GM12891 (cell line): ENCODE data around the gene ZDHHC19.
"Not testable (repeated sequence)": the region's sequence is repeated elsewhere in the genome, so short reads cannot be mapped to it uniquely, and the experiment has no call there.

ENCODE experiments used
- DNase-seq: peaks from one replicate; pipeline ENCODE4 v3.0.0; 2011; ENCODE audit warnings: low spot score; ENCODE audit not compliant: insufficient read length
- FAIRE-seq: peaks from 2 replicates; lab custom pipeline; 2011; peaks lifted over from hg19 to GRCh38; lab: Jason Lieb, UNC
- PAX5 ChIP-seq: IDR thresholded peaks from 2 replicates; pipeline ENCODE4 v1.6.1; 2011; ENCODE audit warnings: low read length, moderate library complexity, mild to moderate bottlenecking; ENCODE audit not compliant: insufficient read depth, severe bottlenecking
- POLR2A ChIP-seq: IDR thresholded peaks from 2 replicates; pipeline ENCODE4 v1.6.1; 2011; ENCODE audit warnings: low read depth, low read length, control low read depth
- POLR2AphosphoS5 ChIP-seq: IDR thresholded peaks from 2 replicates; pipeline ENCODE4 v1.6.1; 2011; ENCODE audit warnings: low read depth, low read length, control low read depth
- POU2F2 ChIP-seq: IDR thresholded peaks from 2 replicates; pipeline ENCODE4 v1.6.1; 2011; ENCODE audit warnings: low read depth, mild to moderate bottlenecking, control low read depth, low read length, moderate library complexity
- SPI1 ChIP-seq: IDR thresholded peaks from 2 replicates; pipeline ENCODE4 v1.6.1; 2011; ENCODE audit warnings: low read depth, low read length, control low read depth
- TAF1 ChIP-seq: IDR thresholded peaks from 2 replicates; pipeline ENCODE4 v1.6.1; 2011; ENCODE audit warnings: low read depth, low read length, control low read depth

ZDHHC19 gene

GRCh38 chr3:196216681-196217211 is 5.5 kb upstream of the ZDHHC19 start:
- DNase-seq = no peak
- FAIRE-seq = no peak
- TF ChIP-seq TAF1 (no peak), POLR2AphosphoS5 (no peak), SPI1 (no peak), POU2F2 (no peak), POLR2A (no peak), PAX5 (no peak)

GRCh38 chr3:196216089-196216564 is 4.9 kb upstream of the ZDHHC19 start, which contains the start of gene SLC51A:
Gene SLC51A (plus strand): TSS chr3:196216534. CDS start chr3:196216713, 179 bp downstream.
- TF ChIP-seq POLR2A (no peak), TAF1 (no peak), POU2F2 (no peak)
- FAIRE-seq = no peak

GRCh38 chr3:196215493-196216020 is 4.4 kb upstream of the ZDHHC19 start:
- no peak for FAIRE-seq
- TF ChIP-seq PAX5 (no peak), POU2F2 (no peak), SPI1 (no peak), TAF1 (no peak), POLR2A (no peak), POLR2AphosphoS5 (no peak)

More at GRCh38 chr3:196216089-196216564, 4.9 kb upstream of the ZDHHC19 start, which contains the start of gene SLC51A:
- no peak for DNase-seq

GRCh38 chr3:196214783-196215441 is 3.7 kb upstream of the ZDHHC19 start:
- DNase-seq (no peak), FAIRE-seq (no peak)
- TF ChIP-seq POLR2AphosphoS5 (no peak), TAF1 (no peak), POLR2A (no peak), PAX5 (no peak), POU2F2 (no peak), SPI1 (no peak)

More at GRCh38 chr3:196215493-196216020, 4.4 kb upstream of the ZDHHC19 start:
- DNase-seq = no peak

- not testable (repeated sequence) for FAIRE-seq, DNase-seq
Observed at GRCh38 chr3:196209944-196210672, 1.1 kb downstream of the ZDHHC19 start.

GRCh38 chr3:196208942-196209695 is 2.1 kb downstream of the ZDHHC19 start:
- DNase-seq (no peak), FAIRE-seq (no peak)
- no peak for TF ChIP-seq TAF1
- no peak for TF ChIP-seq POU2F2
- TF ChIP-seq POLR2AphosphoS5 = no peak
- TF ChIP-seq PAX5 = no peak
- TF ChIP-seq SPI1 = no peak
- TF ChIP-seq POLR2A = no peak

GRCh38 chr3:196207833-196208607 is 3.2 kb downstream of the ZDHHC19 start:
- no peak for TF ChIP-seq POU2F2
- no peak for TF ChIP-seq SPI1
- no peak for TF ChIP-seq POLR2AphosphoS5
- no peak for TF ChIP-seq PAX5
- no peak for TF ChIP-seq POLR2A
- TF ChIP-seq TAF1 = no peak
- FAIRE-seq (no peak), DNase-seq (peak; percentile 75)

- DNase-seq = no peak
Observed at GRCh38 chr3:196207159-196207832, 3.9 kb downstream of the ZDHHC19 start.

GRCh38 chr3:196205442-196206205 is 5.6 kb downstream of the ZDHHC19 start:
- FAIRE-seq, DNase-seq: not testable (repeated sequence)

More at GRCh38 chr3:196207159-196207832, 3.9 kb downstream of the ZDHHC19 start:
- no peak for FAIRE-seq
- TF ChIP-seq PAX5 (no peak), POLR2A (no peak), TAF1 (no peak), SPI1 (no peak), POLR2AphosphoS5 (no peak), POU2F2 (no peak)
